ENCODE data around the gene KRTAP5-1.
"Not testable (repeated sequence)": the region's sequence is repeated elsewhere in the genome, so short reads cannot be mapped to it uniquely, and the experiment has no call there.

KRTAP5-1 gene

GRCh38 chr11:1598816-1599215 lies 13.7 kb upstream of the KRTAP5-1 start:
- Histone ChIP-seq H3K4me1 (ENCODE audit: control insufficient read depth, insufficient read depth, low read length) (peaks cover 17% of the 10 kb centered on the region), H3K9me3 (ENCODE audit: control insufficient read depth, insufficient read depth, low read length) (no peaks in the 10 kb centered on the region), H3K36me3 (ENCODE audit: control insufficient read depth, insufficient read depth, low read length) (no peaks in the 10 kb centered on the region), H3K4me3 (ENCODE audit: low read depth, low read length) (no peak overlapping the region), H3K9ac (ENCODE audit: low read depth, low read length) (no peak overlapping the region), H3K27me3 (ENCODE audit: control insufficient read depth, insufficient read depth, low read length) (peaks cover 4% of the 10 kb centered on the region)

GRCh38 chr11:1598406-1598805 lies 13.3 kb upstream of the KRTAP5-1 start:
- H3K9me3 ChIP-seq (ENCODE audit: control insufficient read depth, insufficient read depth, low read length); H3K36me3 ChIP-seq (ENCODE audit: control insufficient read depth, insufficient read depth, low read length); H3K9ac ChIP-seq (ENCODE audit: low read depth, low read length); H3K27me3 ChIP-seq (ENCODE audit: control insufficient read depth, insufficient read depth, low read length); H3K4me3 ChIP-seq (ENCODE audit: low read depth, low read length): not testable (repeated sequence)
- H3K4me1 ChIP-seq (ENCODE audit: control insufficient read depth, insufficient read depth, low read length): peaks cover 17% of the 10 kb centered on the region

GRCh38 chr11:1597994-1598380 lies 12.9 kb upstream of the KRTAP5-1 start, which contains the start of gene KRTAP5-2:
TSS of gene KRTAP5-2 (minus strand) at chr11:1598294. CDS start at chr11:1598250, 44 bp downstream.
- no peak within 1 kb of the TSS for H3K4me3 ChIP-seq (ENCODE audit: low read depth, low read length)

GRCh38 chr11:1597331-1597993 lies 12.4 kb upstream of the KRTAP5-1 start:
- H3K36me3 ChIP-seq (ENCODE audit: control insufficient read depth, insufficient read depth, low read length): no peaks in the 10 kb centered on the region
- peaks cover 4% of the 10 kb centered on the region for H3K27me3 ChIP-seq (ENCODE audit: control insufficient read depth, insufficient read depth, low read length)
- H3K9me3 ChIP-seq (ENCODE audit: control insufficient read depth, insufficient read depth, low read length): no peaks in the 10 kb centered on the region
- H3K9ac ChIP-seq (ENCODE audit: low read depth, low read length): no peak overlapping the region
- no peak overlapping the region for H3K4me3 ChIP-seq (ENCODE audit: low read depth, low read length)
- H3K4me1 ChIP-seq (ENCODE audit: control insufficient read depth, insufficient read depth, low read length): peaks cover 17% of the 10 kb centered on the region

More at GRCh38 chr11:1597994-1598380, 12.9 kb upstream of the KRTAP5-1 start, which contains the start of gene KRTAP5-2:
- Histone ChIP-seq H3K9me3 (ENCODE audit: control insufficient read depth, insufficient read depth, low read length) (no peaks in the 10 kb centered on the region), H3K27me3 (ENCODE audit: control insufficient read depth, insufficient read depth, low read length) (peaks cover 4% of the 10 kb centered on the region), H3K4me1 (ENCODE audit: control insufficient read depth, insufficient read depth, low read length) (peaks cover 17% of the 10 kb centered on the region), H3K36me3 (ENCODE audit: control insufficient read depth, insufficient read depth, low read length) (no peaks in the 10 kb centered on the region), H3K9ac (ENCODE audit: low read depth, low read length) (no peak within 1 kb of the TSS)

GRCh38 chr11:1596576-1597121 lies 11.6 kb upstream of the KRTAP5-1 start:
- H3K4me3 ChIP-seq (ENCODE audit: low read depth, low read length); H3K9me3 ChIP-seq (ENCODE audit: control insufficient read depth, insufficient read depth, low read length); H3K36me3 ChIP-seq (ENCODE audit: control insufficient read depth, insufficient read depth, low read length); H3K27me3 ChIP-seq (ENCODE audit: control insufficient read depth, insufficient read depth, low read length): not testable (repeated sequence)
- Histone ChIP-seq H3K9ac (ENCODE audit: low read depth, low read length) (peak overlapping the region; percentile 65), H3K4me1 (ENCODE audit: control insufficient read depth, insufficient read depth, low read length) (peaks cover 17% of the 10 kb centered on the region)

GRCh38 chr11:1595994-1596575 lies 11.0 kb upstream of the KRTAP5-1 start:
- not testable (repeated sequence) for H3K4me3 ChIP-seq (ENCODE audit: low read depth, low read length); H3K9ac ChIP-seq (ENCODE audit: low read depth, low read length); H3K9me3 ChIP-seq (ENCODE audit: control insufficient read depth, insufficient read depth, low read length); H3K27me3 ChIP-seq (ENCODE audit: control insufficient read depth, insufficient read depth, low read length); H3K36me3 ChIP-seq (ENCODE audit: control insufficient read depth, insufficient read depth, low read length)
- peaks cover 17% of the 10 kb centered on the region for H3K4me1 ChIP-seq (ENCODE audit: control insufficient read depth, insufficient read depth, low read length)

- Histone ChIP-seq H3K4me3 (ENCODE audit: low read depth, low read length) (no peak overlapping the region), H3K36me3 (ENCODE audit: control insufficient read depth, insufficient read depth, low read length) (no peaks in the 10 kb centered on the region), H3K9ac (ENCODE audit: low read depth, low read length) (no peak overlapping the region), H3K9me3 (ENCODE audit: control insufficient read depth, insufficient read depth, low read length) (no peaks in the 10 kb centered on the region), H3K4me1 (ENCODE audit: control insufficient read depth, insufficient read depth, low read length) (peaks cover 13% of the 10 kb centered on the region), H3K27me3 (ENCODE audit: control insufficient read depth, insufficient read depth, low read length) (peaks cover 4% of the 10 kb centered on the region)
Observed at GRCh38 chr11:1592628-1593027, 7.5 kb upstream of the KRTAP5-1 start.

- no peaks in the 10 kb centered on the region for H3K9me3 ChIP-seq (ENCODE audit: control insufficient read depth, insufficient read depth, low read length)
- H3K4me1 ChIP-seq (ENCODE audit: control insufficient read depth, insufficient read depth, low read length): no peaks in the 10 kb centered on the region
- H3K4me3 ChIP-seq (ENCODE audit: low read depth, low read length): no peak overlapping the region
- no peak overlapping the region for H3K9ac ChIP-seq (ENCODE audit: low read depth, low read length)
- H3K36me3 ChIP-seq (ENCODE audit: control insufficient read depth, insufficient read depth, low read length): no peaks in the 10 kb centered on the region
- H3K27me3 ChIP-seq (ENCODE audit: control insufficient read depth, insufficient read depth, low read length): no peaks in the 10 kb centered on the region
Observed at GRCh38 chr11:1589996-1590395, 4.9 kb upstream of the KRTAP5-1 start.

GRCh38 chr11:1589191-1589963 lies 4.3 kb upstream of the KRTAP5-1 start:
- not testable (repeated sequence) for H3K9me3 ChIP-seq (ENCODE audit: control insufficient read depth, insufficient read depth, low read length); H3K9ac ChIP-seq (ENCODE audit: low read depth, low read length); H3K4me3 ChIP-seq (ENCODE audit: low read depth, low read length); H3K27me3 ChIP-seq (ENCODE audit: control insufficient read depth, insufficient read depth, low read length); H3K4me1 ChIP-seq (ENCODE audit: control insufficient read depth, insufficient read depth, low read length); H3K36me3 ChIP-seq (ENCODE audit: control insufficient read depth, insufficient read depth, low read length)

GRCh38 chr11:1586699-1587098 lies 1.6 kb upstream of the KRTAP5-1 start:
- Histone ChIP-seq H3K4me3 (ENCODE audit: low read depth, low read length) (no peak overlapping the region), H3K4me1 (ENCODE audit: control insufficient read depth, insufficient read depth, low read length) (no peaks in the 10 kb centered on the region), H3K36me3 (ENCODE audit: control insufficient read depth, insufficient read depth, low read length) (no peaks in the 10 kb centered on the region), H3K27me3 (ENCODE audit: control insufficient read depth, insufficient read depth, low read length) (no peaks in the 10 kb centered on the region), H3K9ac (ENCODE audit: low read depth, low read length) (no peak overlapping the region), H3K9me3 (ENCODE audit: control insufficient read depth, insufficient read depth, low read length) (no peaks in the 10 kb centered on the region)

- H3K27me3 ChIP-seq (ENCODE audit: control insufficient read depth, insufficient read depth, low read length); H3K9ac ChIP-seq (ENCODE audit: low read depth, low read length); H3K36me3 ChIP-seq (ENCODE audit: control insufficient read depth, insufficient read depth, low read length); H3K4me3 ChIP-seq (ENCODE audit: low read depth, low read length); H3K9me3 ChIP-seq (ENCODE audit: control insufficient read depth, insufficient read depth, low read length); H3K4me1 ChIP-seq (ENCODE audit: control insufficient read depth, insufficient read depth, low read length): not testable (repeated sequence)
Observed at GRCh38 chr11:1582909-1583308, 2.2 kb downstream of the KRTAP5-1 start.

Measured in iPS-15b (cell line).